GM18868 (cell line): ENCODE results near the gene HMX2.
"Not testable (repeated sequence)": the region's sequence is repeated elsewhere in the genome, so short reads cannot be mapped to it uniquely, and the experiment has no call there.

Experiments
- ATAC-seq: cut with Tn5 transposase; IDR thresholded peaks from one replicate; pipeline ENCODE4 v1.9.1; 2021; ENCODE audit warnings: mild to moderate bottlenecking, moderate library complexity; ENCODE audit not compliant: unreplicated experiment

Gene HMX2

GRCh38 chr10:123150271-123150985 lies 2.5 kb downstream of the HMX2 start:
- ATAC-seq: no peak

DNA sequence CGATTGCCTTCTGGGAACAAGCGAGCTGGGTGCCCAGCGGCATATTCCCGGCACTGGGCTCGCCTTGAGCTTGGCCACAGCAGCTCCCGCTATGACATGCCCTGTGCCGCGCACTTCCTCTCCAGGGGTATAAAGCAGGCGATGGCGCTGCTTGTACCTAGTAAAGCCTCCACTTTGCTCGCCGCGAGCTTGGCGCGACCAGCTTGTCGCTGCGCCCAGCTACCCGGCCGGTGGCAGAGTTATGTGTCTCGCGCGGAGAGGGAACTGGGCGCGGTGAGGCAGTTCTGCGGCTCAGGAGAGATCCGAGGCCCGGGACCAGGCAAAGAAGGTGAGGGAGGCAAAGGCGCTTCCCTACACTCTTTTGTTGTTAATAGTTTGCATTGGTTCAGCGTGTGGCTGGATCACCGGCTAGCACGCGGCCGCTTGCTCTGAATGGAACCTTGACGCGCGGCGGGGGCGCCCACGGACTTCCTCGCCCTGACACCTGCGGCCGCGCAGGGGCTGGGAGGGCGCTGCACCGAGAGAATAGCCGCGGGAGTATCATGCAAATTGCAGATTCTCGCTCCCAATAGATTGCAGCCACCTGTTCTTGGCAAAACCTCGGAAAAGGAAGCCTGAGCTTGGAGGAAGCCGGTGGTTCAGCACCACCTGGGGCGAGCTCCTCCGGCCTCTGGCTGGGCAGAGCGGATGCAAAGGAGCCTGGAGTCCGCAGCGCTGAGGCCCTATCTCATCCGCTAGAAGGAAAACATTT lies 3.2 kb downstream of the HMX2 start:
- ATAC-seq: no peak

DNA sequence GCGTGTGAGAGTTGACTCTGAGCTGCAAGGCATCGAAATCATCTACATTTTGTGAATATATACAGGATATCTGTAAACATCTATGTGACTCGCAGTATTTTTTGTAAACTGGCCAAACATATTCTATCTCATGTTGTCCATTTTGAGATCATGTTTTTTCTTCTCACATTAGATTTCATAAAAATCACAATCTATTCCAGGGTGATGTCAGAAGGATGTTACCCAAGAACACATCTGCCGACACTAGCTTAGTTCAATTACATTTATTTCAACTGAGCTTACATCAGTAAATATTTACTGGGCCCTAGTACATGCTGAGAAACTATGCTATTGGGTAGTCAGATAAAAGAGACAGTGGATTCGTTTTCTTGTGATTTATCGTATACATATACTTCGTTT lies 3.8 kb downstream of the HMX2 start:
- ATAC-seq: no peak

DNA sequence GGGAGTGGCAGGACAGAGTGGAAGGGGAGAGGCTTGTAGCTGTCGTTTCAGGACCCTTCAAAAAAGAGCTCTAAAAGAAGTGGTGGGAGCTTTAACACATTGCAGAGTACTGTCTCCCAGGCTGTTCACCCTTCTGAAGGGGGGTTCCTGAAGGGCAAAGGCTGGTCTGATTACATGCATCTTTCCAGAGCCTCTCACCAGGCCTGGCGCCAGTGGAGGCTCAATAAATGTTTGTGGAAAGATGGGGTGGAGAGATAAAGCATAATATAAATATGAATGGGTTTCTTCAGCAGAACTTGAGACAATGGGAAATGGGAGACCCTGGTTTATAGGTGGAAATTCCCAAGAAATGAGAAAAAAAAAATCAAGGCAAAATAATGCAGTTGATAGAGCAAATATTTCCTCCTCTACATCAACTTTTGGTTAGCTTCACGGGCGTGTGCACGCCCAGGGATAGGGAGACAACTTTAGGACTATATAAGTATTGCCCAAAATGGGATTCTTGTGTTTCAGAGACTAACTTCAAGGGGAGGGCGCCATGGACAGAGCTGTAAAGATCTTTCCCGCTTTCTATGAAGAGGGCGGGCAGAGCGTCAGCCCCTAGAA lies 5.7 kb downstream of the HMX2 start:
- no peak for ATAC-seq

- peak; percentile 85 for ATAC-seq
These were observed 6.3 kb downstream of the HMX2 start, which contains the start of gene BUB3 for GRCh38 chr10:123154092-123154710. TSS of gene BUB3 (plus strand) at chr10:123154402. CDS start at chr10:123154918, 516 bp downstream.

DNA sequence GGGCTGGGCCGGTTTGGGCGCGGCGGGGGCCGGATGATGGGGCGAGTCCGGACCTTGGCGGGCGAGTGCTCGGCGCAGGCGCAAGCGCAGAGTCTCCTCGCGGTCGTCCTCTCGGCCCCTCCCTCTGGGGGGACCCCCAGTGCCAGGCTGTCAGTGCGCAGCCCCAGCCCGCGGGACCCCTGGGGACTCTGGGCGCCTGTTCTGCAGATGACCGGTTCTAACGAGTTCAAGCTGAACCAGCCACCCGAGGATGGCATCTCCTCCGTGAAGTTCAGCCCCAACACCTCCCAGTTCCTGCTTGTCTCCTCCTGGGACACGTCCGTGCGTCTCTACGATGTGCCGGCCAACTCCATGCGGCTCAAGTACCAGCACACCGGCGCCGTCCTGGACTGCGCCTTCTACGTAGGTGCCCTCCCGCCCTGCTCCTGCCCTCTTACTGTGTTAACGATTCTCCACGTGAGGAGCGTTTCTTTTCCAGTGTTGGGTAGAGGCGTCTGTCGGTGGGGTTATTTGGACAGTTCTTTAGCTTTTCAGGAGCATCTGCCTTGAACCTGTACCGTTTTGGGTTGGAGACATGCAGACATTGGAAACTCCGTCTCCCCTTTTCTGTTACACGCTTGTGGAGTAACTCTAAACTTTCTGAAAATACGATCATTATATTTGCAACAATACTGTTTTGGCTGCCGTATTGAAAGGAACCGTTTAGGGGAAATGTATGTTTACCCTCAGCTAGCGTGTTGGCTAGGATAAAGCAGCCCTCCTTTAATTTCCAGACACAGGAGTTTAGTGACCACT lies 7.0 kb downstream of the HMX2 start:
- peak; percentile 42 for ATAC-seq

DNA sequence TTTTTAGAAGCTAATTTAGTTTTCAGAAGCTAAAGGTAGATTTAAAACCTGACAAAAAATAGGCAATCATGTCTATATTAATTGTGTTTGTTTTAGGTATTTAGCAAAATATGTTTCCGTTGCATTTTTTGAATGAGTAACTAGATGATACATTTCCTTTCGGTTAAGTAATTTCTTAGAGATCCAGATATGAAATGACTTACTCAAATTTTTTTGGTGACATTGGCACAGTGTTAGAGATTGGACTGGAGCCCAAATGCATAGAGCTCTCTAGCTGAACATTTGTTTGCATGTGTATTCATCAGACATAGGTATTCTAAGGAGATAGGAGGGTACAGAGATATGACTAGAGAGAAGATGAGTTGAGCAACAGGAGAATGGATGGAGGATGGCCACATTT lies 8.1 kb downstream of the HMX2 start:
- ATAC-seq: no peak

DNA sequence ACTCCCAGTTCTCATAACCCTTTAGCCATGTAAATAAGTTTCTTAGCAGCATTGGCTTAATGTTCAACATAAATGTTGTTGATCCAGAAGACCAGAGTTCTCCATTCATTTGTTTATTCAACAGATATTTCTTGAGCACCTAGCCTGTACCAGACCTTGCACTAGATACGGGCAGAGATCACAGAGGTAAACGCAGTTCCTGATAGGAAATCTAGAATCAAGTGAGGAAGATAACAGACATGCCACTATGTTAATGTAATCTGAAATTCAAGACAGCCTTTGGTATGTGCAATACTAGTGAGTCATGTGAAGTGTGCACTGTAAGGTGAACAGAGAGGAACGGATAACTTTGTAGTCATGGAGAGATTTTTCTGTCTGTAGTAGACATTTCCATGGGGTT lies 9.3 kb downstream of the HMX2 start:
- no peak for ATAC-seq

- ATAC-seq: no peak
These were observed 10.7 kb downstream of the HMX2 start for GRCh38 chr10:123158682-123159081.

DNA sequence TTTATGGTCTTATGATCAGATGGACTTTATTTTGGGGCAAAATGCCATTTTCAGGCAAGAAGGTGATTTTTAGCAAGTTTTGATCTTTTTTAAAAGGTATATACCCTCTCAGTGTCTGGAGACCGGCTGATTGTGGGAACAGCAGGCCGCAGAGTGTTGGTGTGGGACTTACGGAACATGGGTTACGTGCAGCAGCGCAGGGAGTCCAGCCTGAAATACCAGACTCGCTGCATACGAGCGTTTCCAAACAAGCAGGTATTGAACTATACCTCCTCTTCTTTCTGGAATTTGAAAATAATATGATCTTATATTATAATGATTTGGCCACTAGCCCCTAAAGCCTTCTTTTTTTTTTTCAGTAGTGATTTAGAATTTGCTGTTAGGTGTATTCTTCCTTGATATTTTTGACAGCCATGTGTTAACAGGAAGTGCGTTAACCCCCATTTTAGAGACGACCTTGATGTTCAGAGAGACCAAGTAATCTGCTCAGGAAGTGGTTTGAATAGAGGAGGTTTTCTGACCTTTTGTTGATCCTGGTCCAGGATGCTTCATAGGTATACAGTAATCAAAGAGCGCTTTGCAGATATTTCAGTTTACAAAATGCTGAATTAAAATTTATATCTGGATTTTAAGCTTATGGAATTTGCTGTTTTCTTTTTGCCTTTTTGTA lies 12.5 kb downstream of the HMX2 start:
- no peak for ATAC-seq

GRCh38 chr10:123164319-123164718 lies 16.4 kb downstream of the HMX2 start:
- ATAC-seq: no peak

GRCh38 chr10:123165445-123166072 lies 17.6 kb downstream of the HMX2 start:
- ATAC-seq: no peak

DNA sequence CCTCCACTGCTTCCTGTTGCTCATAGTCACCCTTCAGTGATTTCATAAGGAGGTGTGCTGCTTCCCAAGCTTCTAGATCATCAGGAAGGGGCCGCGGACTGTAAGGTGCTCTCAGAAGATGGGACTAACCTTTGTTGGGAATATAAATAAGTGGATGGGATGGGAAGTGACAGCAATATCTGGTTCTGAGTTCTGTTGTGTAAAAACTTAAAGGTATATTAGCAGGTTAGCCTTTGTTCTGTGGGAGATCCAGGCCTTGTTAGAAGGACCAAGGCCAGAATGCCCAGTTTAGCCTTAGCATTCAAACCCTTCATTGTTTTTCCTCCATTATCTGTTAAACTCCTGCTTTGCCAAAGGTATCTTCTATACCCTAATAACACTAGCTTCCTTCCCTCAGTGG lies 18.7 kb downstream of the HMX2 start:
- no peak for ATAC-seq

- no peak for ATAC-seq
These were observed 23.0 kb downstream of the HMX2 start for GRCh38 chr10:123170961-123171360.

GRCh38 chr10:123171616-123172015 lies 23.7 kb downstream of the HMX2 start:
- not testable (repeated sequence) for ATAC-seq

- ATAC-seq: no peak
These were observed 27.8 kb downstream of the HMX2 start for GRCh38 chr10:123175389-123176387.

DNA sequence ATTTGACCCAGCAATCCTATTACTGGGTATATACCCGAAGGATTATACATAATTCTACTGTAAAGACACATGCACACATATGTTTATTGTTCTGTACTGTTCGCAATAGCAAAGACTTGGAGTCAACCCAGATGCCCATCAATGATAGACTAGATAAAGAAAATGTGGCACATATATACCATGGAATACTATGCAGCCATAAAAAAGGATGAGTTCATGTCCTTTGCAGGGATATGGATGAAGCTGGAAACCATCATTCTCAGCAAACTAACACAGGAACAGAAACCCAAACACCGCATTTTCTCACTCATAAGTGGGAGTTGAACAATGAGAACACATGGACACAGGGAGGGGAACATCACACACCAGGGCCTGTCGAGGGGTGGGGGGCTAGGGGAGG lies 30.5 kb downstream of the HMX2 start:
- ATAC-seq: not testable (repeated sequence)
